ENCODE results near the gene TMEM117. TPM values are rescaled to one million over a fixed set of nuclear protein-coding genes. Genes with fewer than 3 reads are reported as not detected.
A peak's percentile ranks its signal among the peaks of the same experiment; 100 is the strongest.

TMEM117 gene
- total and polyA plus RNA-seq, 2 donors (not counting 1 experiment from before 2014, with no cell fraction given), result 2.0 to 10.4 TPM

DNA sequence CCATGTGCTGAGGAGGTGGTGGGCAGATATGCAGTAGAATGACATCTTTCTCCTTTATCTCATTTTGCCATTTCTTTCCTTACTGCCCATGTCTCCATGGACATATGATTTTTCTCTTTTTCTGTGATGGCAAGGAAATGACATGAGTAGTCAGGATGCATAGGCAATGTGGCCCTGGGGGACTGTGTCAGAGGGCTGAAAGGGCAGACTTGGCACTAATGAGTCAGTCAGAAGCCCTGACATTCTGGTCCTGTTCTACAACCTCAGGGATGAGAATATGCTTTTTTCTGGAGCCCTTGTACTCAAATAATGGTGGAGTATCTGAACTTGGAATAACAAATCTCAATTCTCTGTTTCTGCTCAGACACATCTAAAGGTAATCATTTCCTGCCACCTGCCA is 167.8 kb downstream of the TMEM117 start:
- Histone ChIP-seq H3K27ac (ENCODE audit: low read length in 2 of 2) (no peak overlapping the region), H3K9me3 (ENCODE audit: control extremely low read depth in 1 of 3, control insufficient read depth in 2 of 3, insufficient read depth in 1 of 3, low read length in 2 of 3) (peaks cover 0 to 9% (median 3%) of the 10 kb centered on the region in 3 donors), H3K36me3 (replicated peaks in 1 of 2; ENCODE audit: control extremely low read depth in 1 of 2, control insufficient read depth in 1 of 2, extremely low read depth in 1 of 2, insufficient read depth in 2 of 2, low read length in 1 of 2) (no peaks in the 10 kb centered on the region), H3K4me3 (ENCODE audit: control extremely low read depth in 1 of 5, extremely low read depth in 1 of 5, insufficient read depth in 1 of 5, low read depth in 2 of 5, low read length in 4 of 5) (no peak overlapping the region), H3K9ac (ENCODE audit: low read length) (no peak overlapping the region), H4K20me1 (ENCODE audit: control insufficient read depth, insufficient read depth, low read length, poor library complexity, severe bottlenecking) (no peaks in the 10 kb centered on the region), H3K4me2 (replicated peaks; ENCODE audit: low read depth, low read length, poor library complexity, severe bottlenecking) (no peak overlapping the region), H3K27me3 (replicated peaks in 1 of 4; ENCODE audit: control extremely low read depth in 1 of 4, control insufficient read depth in 3 of 4, insufficient read depth in 4 of 4, low read length in 3 of 4) (no peaks in the 10 kb centered on the region), H3K4me1 (ENCODE audit: control insufficient read depth in 2 of 2, insufficient read depth in 2 of 2, low read length in 2 of 2) (no peaks in the 10 kb centered on the region), H2AFZ (ENCODE audit: insufficient read depth, low read depth, low read length, poor library complexity, severe bottlenecking) (no peak overlapping the region), H3K79me2 (ENCODE audit: control insufficient read depth, insufficient read depth, low read length) (no peaks in the 10 kb centered on the region)
- Mint-ChIP-seq H3K4me3 (no peak overlapping the region), H3K4me1 (no peaks in the 10 kb centered on the region), H3K9me3 (ENCODE audit: insufficient read depth) (peaks cover 12% of the 10 kb centered on the region), H3K27me3 (no peaks in the 10 kb centered on the region), H3K27ac (no peak overlapping the region)
- ChIA-PET CTCF (no interaction called here), POLR2A (no interaction called here)
- TF ChIP-seq, protein P1, sequence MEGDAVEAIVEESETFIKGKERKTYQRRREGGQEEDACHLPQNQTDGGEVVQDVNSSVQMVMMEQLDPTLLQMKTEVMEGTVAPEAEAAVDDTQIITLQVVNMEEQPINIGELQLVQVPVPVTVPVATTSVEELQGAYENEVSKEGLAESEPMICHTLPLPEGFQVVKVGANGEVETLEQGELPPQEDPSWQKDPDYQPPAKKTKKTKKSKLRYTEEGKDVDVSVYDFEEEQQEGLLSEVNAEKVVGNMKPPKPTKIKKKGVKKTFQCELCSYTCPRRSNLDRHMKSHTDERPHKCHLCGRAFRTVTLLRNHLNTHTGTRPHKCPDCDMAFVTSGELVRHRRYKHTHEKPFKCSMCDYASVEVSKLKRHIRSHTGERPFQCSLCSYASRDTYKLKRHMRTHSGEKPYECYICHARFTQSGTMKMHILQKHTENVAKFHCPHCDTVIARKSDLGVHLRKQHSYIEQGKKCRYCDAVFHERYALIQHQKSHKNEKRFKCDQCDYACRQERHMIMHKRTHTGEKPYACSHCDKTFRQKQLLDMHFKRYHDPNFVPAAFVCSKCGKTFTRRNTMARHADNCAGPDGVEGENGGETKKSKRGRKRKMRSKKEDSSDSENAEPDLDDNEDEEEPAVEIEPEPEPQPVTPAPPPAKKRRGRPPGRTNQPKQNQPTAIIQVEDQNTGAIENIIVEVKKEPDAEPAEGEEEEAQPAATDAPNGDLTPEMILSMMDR (IDR thresholded peaks at IDR 0.05), result no peak
- TF ChIP-seq EZH2 (IDR thresholded peaks at IDR 0.05; ENCODE audit: borderline replicate concordance, insufficient read depth, low read depth, low read length, poor library complexity, severe bottlenecking), result no peak
- ATAC-seq (ENCODE audit: low read depth), result no peak
- intact Hi-C loops (cut with micrococcal nuclease), result no loop called here
- no peak for DNase-seq

DNA sequence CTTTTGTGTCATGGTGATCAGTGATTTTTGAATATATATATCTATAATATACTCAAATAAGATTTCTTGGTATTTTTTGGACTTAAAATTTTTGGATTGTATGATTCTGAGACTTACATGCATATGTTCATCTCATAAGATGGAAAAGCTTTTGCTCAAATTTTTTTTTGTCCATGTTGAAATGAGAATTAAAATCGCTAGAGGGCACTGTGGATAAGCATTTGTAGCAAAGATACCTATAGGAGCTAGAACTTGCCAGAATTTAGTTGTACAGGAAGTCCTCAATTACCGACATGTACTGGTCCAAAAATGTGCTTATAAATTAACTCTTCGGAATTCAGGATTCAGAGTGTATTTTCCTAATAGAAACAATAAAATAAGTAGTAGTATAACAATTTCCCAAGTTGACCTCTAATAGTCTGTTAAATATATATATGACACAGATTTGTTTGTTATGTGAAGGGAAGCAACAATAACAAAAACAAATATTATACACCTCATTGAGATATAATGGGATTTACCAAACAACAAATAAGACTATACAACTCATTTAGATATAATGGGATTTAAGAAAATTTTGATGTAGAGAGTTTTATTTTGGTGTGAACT is 179.6 kb downstream of the TMEM117 start:
- ChIA-PET CTCF (interaction anchor here (0.9 to 3.5 kb wide), 8 partner anchors 9 to 934 kb away, joined by 3 to 55 read pairs (median 4); no protein-coding TSS in a partner anchor), POLR2A (no interaction called here)
- Histone ChIP-seq H3K4me3 (ENCODE audit: control extremely low read depth in 1 of 5, extremely low read depth in 1 of 5, insufficient read depth in 1 of 5, low read depth in 2 of 5, low read length in 4 of 5) (no peak overlapping the region), H3K79me2 (ENCODE audit: control insufficient read depth, insufficient read depth, low read length) (no peaks in the 10 kb centered on the region), H3K27ac (ENCODE audit: low read length in 2 of 2) (no peak overlapping the region), H3K4me1 (ENCODE audit: control insufficient read depth in 2 of 2, insufficient read depth in 2 of 2, low read length in 2 of 2) (no peaks in the 10 kb centered on the region), H3K9ac (ENCODE audit: low read length) (no peak overlapping the region), H2AFZ (ENCODE audit: insufficient read depth, low read depth, low read length, poor library complexity, severe bottlenecking) (no peak overlapping the region), H3K9me3 (ENCODE audit: control extremely low read depth in 1 of 3, control insufficient read depth in 2 of 3, insufficient read depth in 1 of 3, low read length in 2 of 3) (no peaks in the 10 kb centered on the region), H4K20me1 (ENCODE audit: control insufficient read depth, insufficient read depth, low read length, poor library complexity, severe bottlenecking) (no peaks in the 10 kb centered on the region), H3K36me3 (replicated peaks in 1 of 2; ENCODE audit: control extremely low read depth in 1 of 2, control insufficient read depth in 1 of 2, extremely low read depth in 1 of 2, insufficient read depth in 2 of 2, low read length in 1 of 2) (no peaks in the 10 kb centered on the region), H3K27me3 (replicated peaks in 1 of 4; ENCODE audit: control extremely low read depth in 1 of 4, control insufficient read depth in 3 of 4, insufficient read depth in 4 of 4, low read length in 3 of 4) (no peaks in the 10 kb centered on the region), H3K4me2 (replicated peaks; ENCODE audit: low read depth, low read length, poor library complexity, severe bottlenecking) (no peak overlapping the region)
- Mint-ChIP-seq H3K4me1 (peaks cover 1% of the 10 kb centered on the region), H3K9me3 (ENCODE audit: insufficient read depth) (no peaks in the 10 kb centered on the region), H3K27me3 (no peaks in the 10 kb centered on the region), H3K27ac (no peak overlapping the region), H3K4me3 (no peak overlapping the region)
- DNase-seq (peak; percentile 48), ATAC-seq (ENCODE audit: low read depth) (peak; percentile 28)
- no peak for TF ChIP-seq EZH2 (IDR thresholded peaks at IDR 0.05; ENCODE audit: borderline replicate concordance, insufficient read depth, low read depth, low read length, poor library complexity, severe bottlenecking)
- TF ChIP-seq, protein P1 (IDR thresholded peaks at IDR 0.05), result peak; percentile 76
- 0% methylated on average over 1 of the region's 3 CpGs for WGBS (ENCODE audit: insufficient coverage)
- intact Hi-C loops (cut with micrococcal nuclease), result no loop called here

Measured in B cell (primary cell).